Measurements from ENCODE around the gene RAB25.

Gene RAB25

GRCh38 chr1:156073740-156074139 is 12.8 kb downstream of the RAB25 start:
- intact Hi-C loops (cut with DNase I), result no loop called here
- no peak for DNase-seq

DNA sequence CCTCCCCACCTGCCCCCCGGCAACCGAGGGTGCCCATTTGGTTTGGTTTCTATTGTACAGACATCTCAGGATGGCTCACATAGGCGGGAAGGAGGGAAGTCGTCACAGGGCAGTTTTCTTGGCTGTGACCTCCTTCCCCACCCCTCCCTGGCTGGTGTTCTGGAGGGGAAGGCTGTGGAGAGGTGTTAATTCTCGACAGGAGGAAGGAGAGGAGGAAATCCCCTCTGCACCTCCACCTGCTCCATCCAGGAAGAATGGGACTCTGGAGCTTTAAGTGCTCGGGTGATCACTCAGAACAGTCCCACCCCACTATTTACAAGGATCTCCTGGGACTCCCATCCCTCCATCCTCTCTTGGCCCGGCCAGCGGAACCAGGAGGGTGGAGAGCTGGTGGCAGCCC is 13.7 kb downstream of the RAB25 start:
- intact Hi-C loops (cut with DNase I), result no loop called here
- no peak for DNase-seq

- no peak for DNase-seq
- intact Hi-C loops (cut with DNase I), result no loop called here
These were observed 14.2 kb downstream of the RAB25 start for GRCh38 chr1:156075162-156075561.

GRCh38 chr1:156075775-156076204 is 14.8 kb downstream of the RAB25 start:
- intact Hi-C loops (cut with DNase I), result no loop called here

GRCh38 chr1:156076609-156077429 is 15.9 kb downstream of the RAB25 start:
- DNase-seq, result peak in 2 of 42 donors; percentile 19 to 28
- intact Hi-C loops (cut with DNase I), result no loop called here

More at GRCh38 chr1:156075775-156076204, 14.8 kb downstream of the RAB25 start:
- DNase-seq, result no peak

GRCh38 chr1:156077430-156077760 is 16.4 kb downstream of the RAB25 start:
- intact Hi-C loops (cut with DNase I), result no loop called here
- DNase-seq, result no peak

DNA sequence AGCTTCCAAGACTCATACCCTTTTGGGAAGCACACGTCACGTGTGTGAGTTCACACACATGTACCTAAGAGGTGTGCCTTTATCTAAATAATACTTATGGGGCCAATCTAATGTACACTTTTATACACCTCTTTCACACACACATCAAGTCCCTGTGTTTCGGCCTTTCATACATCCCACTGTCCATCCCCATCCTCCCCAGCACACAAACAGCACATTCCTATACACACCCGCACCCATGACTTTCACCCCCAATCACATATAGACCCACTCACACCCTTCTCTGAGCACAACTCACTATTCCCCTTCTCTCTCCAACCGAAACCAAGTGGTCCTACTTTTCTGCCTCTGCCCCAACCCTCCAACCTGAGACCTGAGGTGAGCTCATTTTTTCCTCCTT is 17.8 kb downstream of the RAB25 start:
- no peak for DNase-seq

GRCh38 chr1:156079762-156080161 is 18.8 kb downstream of the RAB25 start:
- no peak for DNase-seq
- intact Hi-C loops (cut with DNase I), result no loop called here

More for the DNA sequence above, 17.8 kb downstream of the RAB25 start:
- intact Hi-C loops (cut with DNase I), result no loop called here

DNA sequence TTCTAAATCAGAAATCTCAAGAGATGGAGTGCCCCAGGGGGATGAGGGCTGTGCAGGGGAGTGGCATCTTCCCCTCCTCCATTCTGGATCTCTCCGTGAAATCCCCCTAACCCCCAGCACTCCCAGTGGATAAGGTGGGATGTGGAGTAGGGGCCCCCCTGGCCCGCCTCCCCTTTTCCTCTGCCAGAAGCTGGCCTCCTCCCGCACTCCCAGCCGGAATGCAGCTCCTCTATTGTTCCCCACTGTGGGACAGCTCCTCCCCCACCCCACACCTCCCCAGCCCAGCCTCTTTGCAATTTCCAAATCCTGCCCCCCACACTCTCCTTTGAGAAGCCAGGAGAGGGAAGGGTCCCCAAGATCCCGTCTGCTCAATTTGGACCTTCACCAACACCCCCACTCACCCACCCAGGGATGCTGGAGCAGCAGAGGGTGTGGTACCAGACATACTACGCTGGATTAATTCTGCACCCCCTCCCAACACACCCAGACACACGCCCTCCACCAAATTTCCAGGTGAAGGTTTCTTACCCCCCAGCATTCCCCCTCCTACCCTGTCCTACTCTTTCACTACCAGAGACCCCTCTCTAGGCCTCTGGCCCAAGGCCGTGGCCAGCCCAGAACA is 19.4 kb downstream of the RAB25 start:
- DNase-seq, result no peak
- intact Hi-C loops (cut with DNase I), result no loop called here

- intact Hi-C loops (cut with DNase I), result no loop called here
- no peak for DNase-seq
These were observed 19.9 kb downstream of the RAB25 start for GRCh38 chr1:156080863-156081179.

GRCh38 chr1:156081180-156081916 is 20.4 kb downstream of the RAB25 start:
- no peak for DNase-seq
- intact Hi-C loops (cut with DNase I), result no loop called here

DNA sequence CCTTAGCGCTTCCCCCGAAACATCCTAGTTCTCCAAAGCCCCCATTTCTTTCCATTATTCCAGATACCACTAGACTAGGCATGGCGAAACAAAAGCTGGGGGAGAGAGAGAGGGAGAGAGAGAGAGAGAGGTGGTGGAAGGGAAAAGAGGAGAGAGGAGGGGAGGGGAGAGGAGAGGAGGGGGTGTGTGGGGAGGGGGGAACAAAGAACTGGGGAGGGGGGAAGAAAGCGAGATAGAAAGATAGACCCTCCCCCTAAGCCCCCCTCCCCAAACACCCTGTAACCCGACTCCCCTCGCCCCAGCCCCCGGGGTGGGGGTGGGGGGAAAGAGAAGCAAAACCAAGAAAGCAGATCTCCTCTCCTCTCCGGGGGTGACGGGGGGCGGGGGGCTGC is 21.0 kb downstream of the RAB25 start:
- intact Hi-C loops (cut with DNase I), result no loop called here

DNA sequence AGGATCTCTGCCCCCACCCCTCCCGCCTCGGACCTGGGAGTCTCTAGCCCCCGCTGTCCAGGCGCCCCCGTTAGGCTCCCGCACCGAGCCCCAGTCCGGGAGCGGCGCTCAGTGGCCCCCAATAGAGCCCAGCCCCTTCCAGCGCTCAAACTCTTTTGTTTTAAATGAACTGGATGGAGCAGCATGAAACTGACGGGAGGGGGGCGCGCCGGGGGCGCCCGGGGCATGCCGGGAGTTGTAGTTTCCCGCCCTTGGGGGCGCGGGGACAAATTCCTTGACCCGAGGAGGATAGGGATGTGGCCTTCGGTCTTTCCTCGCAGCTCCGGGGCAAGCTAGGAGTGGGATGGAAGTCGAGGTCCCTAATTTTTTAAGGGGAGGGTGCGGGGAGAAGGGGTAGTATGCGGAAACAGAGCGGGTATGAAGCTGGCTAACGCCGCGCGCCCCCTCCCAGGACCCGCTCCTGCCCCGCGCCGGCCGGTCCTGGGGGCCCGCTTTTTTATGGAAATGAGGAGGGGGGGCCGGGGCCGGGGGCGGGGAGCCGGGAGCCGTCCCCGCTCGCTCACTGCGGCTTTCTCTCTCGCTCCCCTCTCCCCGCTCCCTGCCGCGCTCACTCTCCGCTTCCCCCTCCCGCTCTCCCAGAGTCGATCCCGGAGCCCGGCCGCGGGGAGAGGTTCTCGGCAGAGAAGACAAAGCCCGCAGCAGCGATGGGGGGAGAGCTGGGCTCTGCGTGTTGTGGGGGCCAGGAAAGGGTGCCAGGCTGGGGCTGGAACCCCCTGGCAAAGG is 21.5 kb downstream of the RAB25 start, which contains the start of gene MEX3A:
Gene MEX3A (minus strand): TSS at position 157 of the 783 bp plus-strand sequence. CDS start 467 bp downstream, outside the sequence.
- peak; percentile 72 to 94 (median 84) for DNase-seq
- intact Hi-C loops (cut with DNase I), result no loop called here

More for the DNA sequence above, 21.0 kb downstream of the RAB25 start:
- no peak for DNase-seq

DNA sequence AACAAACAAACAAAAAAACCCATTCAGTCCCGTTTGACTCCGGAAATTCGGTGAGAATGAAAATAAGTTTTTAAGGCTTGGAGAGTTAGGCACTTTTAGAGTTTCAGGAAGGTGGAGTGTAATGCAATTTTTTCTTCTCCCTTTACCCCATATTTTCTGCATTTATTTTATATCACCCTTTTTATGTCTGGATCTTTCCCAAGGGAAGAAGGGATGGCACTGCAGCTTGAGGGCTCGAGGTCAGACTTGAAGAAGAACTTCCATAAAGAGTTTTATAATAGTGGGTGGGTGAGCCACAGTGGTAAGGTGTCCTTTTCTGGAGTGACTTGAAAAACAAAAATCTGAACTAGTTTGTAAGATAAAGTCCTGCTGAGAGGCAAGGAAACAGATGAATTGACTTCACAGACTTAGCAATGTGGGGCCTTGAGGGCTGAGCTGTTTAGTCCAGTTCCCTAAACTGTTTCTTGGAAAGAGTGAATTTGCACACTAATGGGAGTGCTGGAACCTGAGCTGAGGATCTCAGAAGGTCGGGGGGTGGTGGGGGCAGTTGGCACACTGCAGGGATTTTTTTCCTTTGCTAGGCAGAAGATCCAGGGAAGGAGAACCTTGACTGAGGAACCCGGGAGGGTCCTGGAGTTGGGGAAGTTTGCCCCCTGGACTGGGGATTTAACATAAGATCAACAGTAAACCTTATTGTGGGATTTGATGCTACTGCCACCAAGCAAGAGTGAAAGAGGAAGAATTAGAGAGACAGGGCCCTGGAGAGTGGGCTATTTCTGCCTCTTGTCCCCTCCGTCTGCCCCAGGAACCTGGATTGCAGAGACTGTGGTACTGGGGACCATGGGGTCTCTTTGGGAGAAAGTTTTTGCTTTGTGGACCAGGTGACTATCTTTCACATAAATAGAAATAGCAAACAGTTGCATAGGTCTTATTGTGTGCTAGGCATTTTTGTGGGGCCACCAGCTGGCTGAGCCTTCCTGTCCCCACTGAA is 23.1 kb downstream of the RAB25 start:
- intact Hi-C loops (cut with DNase I), result no loop called here

GRCh38 chr1:156086256-156086662 is 25.3 kb downstream of the RAB25 start:
- DNase-seq, result no peak
- intact Hi-C loops (cut with DNase I), result no loop called here

More for the DNA sequence above, 23.1 kb downstream of the RAB25 start:
- DNase-seq, result no peak

- intact Hi-C loops (cut with DNase I), result loop anchor here (2.0 kb wide), 1 partner anchor 39 kb away; no protein-coding TSS in a partner anchor
- DNase-seq, result no peak
These were observed 28.7 kb downstream of the RAB25 start for GRCh38 chr1:156089704-156090103.

- peak in 3 of 42 donors; percentile 14 to 32 (median 29) for DNase-seq
- intact Hi-C loops (cut with DNase I), result loop anchor here (2.0 kb wide), 1 partner anchor 39 kb away; no protein-coding TSS in a partner anchor
These were observed 29.3 kb downstream of the RAB25 start for GRCh38 chr1:156090138-156090839.

Measured in head of caudate nucleus (tissue), 42 donors.